K562 (cell line): ENCODE results near the gene PYGB. TPM values are rescaled to one million over a fixed set of nuclear protein-coding genes. Genes with fewer than 3 reads are reported as not detected.

Experiments used
- ATAC-seq: fragments of 200-7000 bp; cut with Tn5 transposase; 3 replicates; pipeline ENCODE4 v1.9.1; 2020; ENCODE audit warnings: moderate library complexity
- BruUV-seq: library from RNA; stranded (reverse); fragments of 400-500 nt; replicated peaks from 2 replicates; lab custom pipeline; 2021; lab: Mats Ljungman, UMichigan
- CTCF ChIA-PET: fragments of 300-600 bp; formaldehyde crosslinking; extraction: SDS; loops from one replicate; lab custom pipeline; 2021; ENCODE audit warnings: low intra/inter-chr PET ratio; lab: Yijun Ruan, JAX
- POLR2A ChIA-PET: fragments of 300-600, 350-650 bp; sonication (Branson Sonifier 250); formaldehyde crosslinking; extraction: SDS; loops from one replicate; lab custom pipeline; 2021; ENCODE audit warnings: antibody characterized with exemption, inconsistent platforms; lab: Yijun Ruan, JAX
- DNase-seq, 4 experiments: peaks; one replicate each; pipeline versions ENCODE4 v3.0.0 to v3.0.0-alpha.2; 2011 to 2018; ENCODE audit warnings: low spot score in 3 of 4, mixed read lengths in 3 of 4; ENCODE audit errors: extremely low read depth in 1 of 4
- FAIRE-seq: peaks from 2 replicates; lab custom pipeline; 2011; peaks lifted over from hg19 to GRCh38; lab: Jason Lieb, UNC
- H2AFZ ChIP-seq: 2 replicates; pipeline ENCODE4 v1.6.0; 2011; ENCODE audit warnings: low read depth, low read length, control low read depth, inconsistent platforms
- H3K27ac ChIP-seq: fragments of 200-600 bp; 3 replicates; pipeline ENCODE4 v1.8.0; 2011; ENCODE audit warnings: low read depth, mild to moderate bottlenecking, control low read depth, inconsistent platforms, low read length, moderate library complexity, mixed read lengths; ENCODE audit errors: extremely low read depth
- H3K27me3 ChIP-seq, 2 experiments: fragments of 300-600 bp in 1 of 2; 2 replicates in 1 of 2; 3 replicates in 1 of 2; pipeline versions ENCODE4 v1.6.0 to v1.8.0; 2011; ENCODE audit warnings: inconsistent platforms in 2 of 2, low read length in 2 of 2, mild to moderate bottlenecking in 1 of 2, mixed read lengths in 1 of 2, moderate library complexity in 1 of 2; ENCODE audit not compliant: control insufficient read depth in 2 of 2, insufficient read depth in 2 of 2
- H3K36me3 ChIP-seq: fragments of 300-600 bp; 3 replicates; pipeline ENCODE4 v1.8.0; 2011; ENCODE audit warnings: mild to moderate bottlenecking, low read length, inconsistent platforms; ENCODE audit not compliant: control insufficient read depth, insufficient read depth
- H3K4me1 ChIP-seq, 2 experiments: fragments of 200-600 bp in 1 of 2; replicated peaks in 1 of 2; 2 replicates in 1 of 2; 3 replicates in 1 of 2; pipeline versions ENCODE4 v1.5.1 to v1.8.0; 2011; ENCODE audit warnings: inconsistent platforms in 2 of 2, low read length in 2 of 2, mild to moderate bottlenecking in 1 of 2, mixed read lengths in 1 of 2, moderate library complexity in 1 of 2; ENCODE audit not compliant: control insufficient read depth in 2 of 2, insufficient read depth in 2 of 2
- H3K4me2 ChIP-seq: 2 replicates; pipeline ENCODE4 v1.6.1; 2011; ENCODE audit warnings: low read length, control low read depth, inconsistent platforms, mixed read lengths; ENCODE audit not compliant: insufficient read depth
- H3K4me3 ChIP-seq: fragments of 200-600 bp; sonication (generic), shearing (Covaris generic); 2 replicates; pipeline ENCODE4 v1.5.1; 2016; ENCODE audit warnings: control low read depth, inconsistent platforms
- H3K79me2 ChIP-seq: fragments of 200-600 bp; 3 replicates; pipeline ENCODE4 v1.8.0; 2011; ENCODE audit warnings: low read length, inconsistent platforms; ENCODE audit not compliant: control insufficient read depth, insufficient read depth
- H3K9ac ChIP-seq, 2 experiments: 2 replicates each; pipeline versions ENCODE4 v1.6.0 to v1.6.1; 2011; ENCODE audit warnings: low read depth in 2 of 2, low read length in 2 of 2, control low read depth in 1 of 2, inconsistent platforms in 1 of 2, mild to moderate bottlenecking in 1 of 2, mixed read lengths in 1 of 2; ENCODE audit not compliant: insufficient read depth in 1 of 2
- H3K9me1 ChIP-seq: one replicate; pipeline ENCODE4 v1.6.0; 2011; ENCODE audit warnings: inconsistent platforms, mild to moderate bottlenecking, low read length, moderate library complexity; ENCODE audit not compliant: control insufficient read depth, insufficient read depth
- H3K9me3 ChIP-seq: replicated peaks from 2 replicates; pipeline ENCODE4 v1.5.1; 2011; ENCODE audit warnings: low read depth, low read length, inconsistent platforms; ENCODE audit not compliant: control insufficient read depth, insufficient read depth
- H4K20me1 ChIP-seq: replicated peaks from 2 replicates; pipeline ENCODE4 v1.6.1; 2011; ENCODE audit warnings: low read length, inconsistent platforms, mixed read lengths; ENCODE audit not compliant: control insufficient read depth, insufficient read depth
- ARNT ChIP-seq, 2 experiments: fragments of 450-650 bp; IDR thresholded peaks; 2 replicates each; pipeline ENCODE4 v1.6.1; 2016; ENCODE audit warnings: mild to moderate bottlenecking in 1 of 2
- BRD4 ChIP-seq: fragments of 200-600 bp; sonication (generic); IDR thresholded peaks from 2 replicates; pipeline ENCODE4 v1.6.1; 2017; ENCODE audit warnings: inconsistent platforms
- LCOR ChIP-seq: sonication (generic); formaldehyde crosslinking; IDR thresholded peaks from 2 replicates; pipeline ENCODE4 v1.8.0; 2022; ENCODE audit warnings: mild to moderate bottlenecking, missing genetic modification reagents
- MITF ChIP-seq: IDR thresholded peaks from 2 replicates; pipeline ENCODE4 v1.6.1; 2014; ENCODE audit warnings: antibody characterized with exemption
- RCOR1 ChIP-seq, 2 experiments: IDR thresholded peaks; 2 replicates each; pipeline ENCODE4 v1.6.1; 2012; ENCODE audit warnings: low read depth in 2 of 2, low read length in 2 of 2, borderline replicate concordance in 1 of 2, improper control_type of control experiment in 1 of 2
- ZNF224 ChIP-seq: sonication (generic); formaldehyde crosslinking; IDR thresholded peaks from 2 replicates; pipeline ENCODE4 v1.8.0; 2022; ENCODE audit warnings: mild to moderate bottlenecking, missing genetic modification reagents
- ZNF408 ChIP-seq: fragments of 250-450 bp; sonication (Bioruptor Pico); IDR thresholded peaks from 2 replicates; pipeline ENCODE4 v1.4.0; 2020; ENCODE audit warnings: low read depth, mild to moderate bottlenecking, moderate library complexity
- ZNF79 ChIP-seq: fragments of 250-450 bp; sonication (Bioruptor Pico); IDR thresholded peaks from 2 replicates; pipeline ENCODE4 v1.4.0; 2020; ENCODE audit warnings: low read depth, mild to moderate bottlenecking, moderate library complexity
- WGBS: fragments of 100-300 bp; shearing (Covaris generic); methylation state at CpG from one replicate; pipeline ENCODE4 v1.1.6; 2016; ENCODE audit warnings: low coverage, mixed read lengths; ENCODE audit not compliant: insufficient coverage; ENCODE audit errors: missing lambda C conversion rate; 5-methylcytosine and 5-hydroxymethylcytosine counted together
- in situ Hi-C: fragments of 300-500 bp; cut with MboI; formaldehyde crosslinking; loops from 4 replicates; pipeline ENCODE4 v1.15.0; 2018; ENCODE audit warnings: inconsistent platforms, mixed read lengths
- intact Hi-C: fragments of 100-400 bp; cut with micrococcal nuclease; formaldehyde crosslinking; loops from 2 replicates; pipeline ENCODE4 v1.14.2; 2022
- polyA plus RNA-seq, 8 experiments: library from polyadenylated mRNA; depleted of rRNA in 4 of 8; stranded (reverse) in 5 of 8; unstranded in 3 of 8; fragments of >200 nt; fragmentation: Nextera tagmentation in 2 of 8; fragmentation: Illumina TruSeq in 1 of 8; extraction: Ambion mirVana in 2 of 8; extraction: Trizol in 1 of 8; gene quantifications; 2 replicates each; pipeline versions ENCODE4 v1.2.1 to v1.2.3, GENCODE V29; 2011 to 2014; ENCODE audit warnings: inconsistent platforms in 1 of 8, missing spikeins in 1 of 8
- total RNA-seq, 7 experiments: library from RNA; depleted of rRNA in 6 of 7; stranded (reverse); fragments of >200 nt in 6 of 7; fragmentation: Illumina TruSeq in 2 of 7; extraction: Trizol in 2 of 7; gene quantifications; 2 replicates each; pipeline versions ENCODE4 v1.2.1 to v1.2.3, GENCODE V29; 2011 to 2021; ENCODE audit warnings: low replicate concordance in 1 of 7

The PYGB gene
- total and polyA plus RNA-seq, 9 of the 15 experiments (the other 6 are each of a cell fraction or from before 2014, with no cell fraction given): 0.34 to 18.0 (median 9.8) TPM

- peaks cover 14% of the 10 kb centered on the region; the same call in 1 of the 3 replicates for H3K36me3 ChIP-seq
- no peaks in the 10 kb centered on the region for H3K9me1 ChIP-seq
- no peak overlapping the region for H3K27ac ChIP-seq
- H3K4me3 ChIP-seq: no peak overlapping the region
- no TSS peak for BruUV-seq
- in situ Hi-C loops (no loop called here), intact Hi-C loops (no loop called here)
- H3K79me2 ChIP-seq: no peaks in the 10 kb centered on the region
- 80% methylated on average over 17 of the region's 19 CpGs for WGBS
- ATAC-seq (no peak), DNase-seq (no peak), FAIRE-seq (no peak)
- no peak overlapping the region for H3K4me2 ChIP-seq
- H3K9me3 ChIP-seq: no peaks in the 10 kb centered on the region
- H3K4me1 ChIP-seq: no peaks in the 10 kb centered on the region
- no peaks in the 10 kb centered on the region for H3K27me3 ChIP-seq
- POLR2A ChIA-PET: interaction anchor here (1.1 kb wide), 1 partner anchor 25 kb away, joined by 4 read pairs; the partner anchor contains the start of gene PYGB
- H3K9ac ChIP-seq: no peak overlapping the region
- H2AFZ ChIP-seq: no peak overlapping the region
- no peak for TF ChIP-seq BRD4
- no peak for TF ChIP-seq ZNF408 (CRISPR knock-in tag)
- no peak for TF ChIP-seq ARNT (IDR thresholded peaks at IDR 0.05)
- TF ChIP-seq ZNF224 (CRISPR knock-in tag): no peak
- no peak for TF ChIP-seq ZNF79
- no peak for TF ChIP-seq RCOR1 (IDR thresholded peaks at IDR 0.05; ENCODE audit: borderline replicate concordance in 1 of 2, low read depth in 2 of 2, low read length in 2 of 2)
- TF ChIP-seq LCOR (CRISPR knock-in tag): no peak
- no peak for TF ChIP-seq MITF
- TF ChIP-seq, all 486 proteins: peak for 0
- no peaks in the 10 kb centered on the region for H4K20me1 ChIP-seq
- CTCF ChIA-PET: interaction anchor here (0.8 kb wide), 1 partner anchor 19 kb away, joined by 3 read pairs; no protein-coding TSS in a partner anchor
Measured at GRCh38 chr20:25272223-25273000, 24.5 kb downstream of the PYGB start.
